ENCODE data around the gene PPFIBP1. TPM values are rescaled to one million over a fixed set of nuclear protein-coding genes. Genes with fewer than 3 reads are reported as not detected.
A peak's percentile ranks its signal among the peaks of the same experiment; 100 is the strongest.
"Not testable (repeated sequence)": the region's sequence is repeated elsewhere in the genome, so short reads cannot be mapped to it uniquely, and the experiment has no call there.

PPFIBP1 gene
- total RNA-seq, 1 donor from 2014 or later: 102 TPM

- DNase-seq: no peak
Observed at GRCh38 chr12:27593266-27593665, 69.3 kb downstream of the PPFIBP1 start.

DNA sequence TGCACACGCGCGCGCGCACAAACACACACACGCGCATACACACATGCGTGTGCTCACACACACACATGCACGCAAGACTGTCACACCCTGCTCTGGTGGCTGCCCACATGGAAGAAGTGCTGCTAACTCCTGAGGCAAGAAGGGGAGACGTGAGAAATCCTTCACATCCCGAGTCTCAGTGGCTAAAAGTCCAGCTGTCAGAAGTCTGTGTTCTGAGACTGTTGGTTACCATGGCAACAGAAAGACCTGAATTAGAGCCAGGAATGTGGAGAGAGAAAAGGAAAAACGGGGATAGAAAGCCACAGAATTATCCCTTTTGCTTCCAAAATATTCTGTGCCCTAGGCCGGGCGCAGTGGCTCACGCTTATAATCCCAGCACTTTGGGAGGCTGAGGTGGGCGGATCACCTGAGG, 71.2 kb downstream of the PPFIBP1 start:
- DNase-seq: peak; percentile 96

GRCh38 chr12:27598866-27599265, 74.9 kb downstream of the PPFIBP1 start:
- not testable (repeated sequence) for DNase-seq

GRCh38 chr12:27601056-27601828, 77.2 kb downstream of the PPFIBP1 start:
- DNase-seq: not testable (repeated sequence)

- DNase-seq: no peak
Observed at GRCh38 chr12:27602516-27602915, 78.5 kb downstream of the PPFIBP1 start.

DNA sequence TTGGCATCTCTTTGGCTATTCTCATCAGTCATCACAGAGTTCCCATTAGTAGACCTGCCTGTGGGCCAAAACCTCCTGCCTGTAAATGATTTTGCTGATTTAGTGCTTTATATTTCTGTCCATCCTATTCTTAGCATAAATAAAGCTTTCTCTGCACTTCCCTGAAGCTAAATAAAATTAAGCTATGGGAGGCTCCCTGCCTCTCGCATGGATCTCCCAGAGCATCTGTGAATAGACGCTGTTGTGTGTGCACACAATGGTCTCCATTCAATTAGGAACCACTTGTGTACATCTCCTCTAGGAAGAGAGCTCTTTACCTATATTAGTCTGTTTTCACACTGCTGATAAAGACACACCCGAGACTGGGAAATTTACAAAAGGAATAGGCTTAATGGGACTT, 80.4 kb downstream of the PPFIBP1 start:
- no peak for DNase-seq

GRCh38 chr12:27606986-27607385, 83.0 kb downstream of the PPFIBP1 start:
- DNase-seq: no peak

DNA sequence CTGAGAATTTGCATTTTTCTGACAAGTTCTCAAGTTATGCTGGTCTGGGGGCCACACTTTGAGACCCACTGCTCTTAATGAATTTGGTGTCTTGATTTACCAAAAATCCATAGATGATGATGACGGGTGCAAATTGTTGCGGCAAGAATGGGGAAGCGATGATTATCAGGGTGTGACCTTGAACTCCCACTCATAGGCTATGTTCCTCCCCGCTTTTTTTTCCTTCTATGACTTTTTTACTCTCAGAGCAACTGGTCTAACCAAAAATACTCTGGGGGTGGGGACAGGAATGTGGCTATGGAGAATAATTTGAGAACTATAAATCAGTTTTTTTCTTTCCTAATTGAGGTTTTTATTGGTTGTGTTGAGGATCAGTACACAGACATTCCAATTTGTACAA, 83.6 kb downstream of the PPFIBP1 start:
- no peak for DNase-seq

DNA sequence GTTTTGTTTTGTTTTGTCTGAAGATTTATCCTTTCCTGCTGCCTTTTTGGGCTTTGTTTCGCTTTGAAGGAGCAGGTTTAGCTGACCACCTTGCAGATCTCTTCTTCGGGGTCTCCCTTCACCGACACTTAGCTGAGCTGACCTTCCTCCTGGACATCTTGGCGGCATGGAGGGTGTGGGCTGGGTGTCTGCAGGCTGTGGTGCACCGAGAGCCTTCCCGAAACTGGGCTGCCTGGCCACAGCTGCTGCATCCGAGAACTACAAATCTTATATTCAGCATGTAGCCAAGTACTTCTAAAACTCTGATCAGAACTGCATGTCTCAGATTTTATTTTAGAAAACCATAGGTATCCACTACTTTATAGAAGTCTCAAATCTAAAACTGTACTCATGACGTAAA, 84.9 kb downstream of the PPFIBP1 start:
- DNase-seq: no peak

- DNase-seq: peak; percentile 47
Observed at GRCh38 chr12:27610374-27610773, 86.4 kb downstream of the PPFIBP1 start.

GRCh38 chr12:27614386-27614785, 90.4 kb downstream of the PPFIBP1 start:
- no peak for DNase-seq

DNA sequence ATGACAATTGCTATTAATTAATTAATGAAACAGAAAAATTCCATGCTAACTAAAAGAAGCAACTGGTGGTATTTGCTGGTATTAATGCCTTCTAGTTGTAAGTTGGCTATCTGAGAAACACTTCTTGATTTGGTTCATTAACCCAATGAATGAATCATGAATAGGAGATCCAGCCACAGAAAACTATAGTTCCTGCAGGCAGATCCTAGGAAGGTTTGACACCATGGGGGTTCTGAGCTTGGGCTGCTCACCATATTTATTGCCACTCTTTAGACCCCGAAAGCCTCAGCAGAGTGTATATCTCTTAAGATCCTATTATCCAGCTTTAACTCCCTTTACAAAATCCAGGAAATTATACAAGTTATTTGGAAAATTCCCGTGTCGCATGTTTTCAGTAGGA, 90.9 kb downstream of the PPFIBP1 start:
- DNase-seq: no peak

GRCh38 chr12:27615331-27615891, 91.4 kb downstream of the PPFIBP1 start:
- DNase-seq: peak; percentile 37

DNA sequence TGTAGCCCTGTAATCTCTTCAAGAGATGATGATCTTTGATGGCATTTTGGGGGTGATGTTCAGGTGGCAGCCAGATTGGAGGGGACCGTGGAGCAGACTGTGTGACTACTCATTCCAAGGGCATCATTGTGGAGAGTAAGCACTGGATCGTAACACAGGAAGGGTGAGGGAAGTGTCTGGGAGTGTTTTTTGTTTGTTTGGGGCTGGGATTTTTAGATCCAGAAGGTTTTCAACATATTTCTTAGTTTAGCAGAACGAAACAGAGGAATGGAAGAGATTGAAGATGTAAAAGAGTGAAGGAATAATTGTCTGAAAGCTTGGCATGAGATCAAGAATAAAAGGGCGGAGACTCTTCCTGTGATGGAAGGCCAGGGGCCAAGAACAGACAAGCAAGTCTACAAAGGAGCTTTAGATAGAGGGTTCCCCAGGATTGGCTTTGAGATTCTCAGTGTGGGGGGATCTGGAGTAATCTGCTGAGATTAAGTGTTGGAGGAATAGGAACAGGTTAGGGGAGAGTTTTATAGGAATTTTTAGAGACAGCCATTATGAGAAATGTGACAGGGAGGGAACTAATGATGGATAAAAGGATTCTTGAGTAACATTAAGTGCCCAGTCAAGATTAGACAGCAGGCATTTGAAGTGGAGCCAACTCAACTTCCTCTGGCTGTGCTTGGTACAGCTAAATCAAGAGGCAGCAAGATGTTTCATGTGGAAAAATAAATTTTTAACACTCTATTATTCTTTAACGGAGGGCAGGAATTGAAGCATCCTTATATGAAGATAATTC, 92.5 kb downstream of the PPFIBP1 start:
- no peak for DNase-seq

DNA sequence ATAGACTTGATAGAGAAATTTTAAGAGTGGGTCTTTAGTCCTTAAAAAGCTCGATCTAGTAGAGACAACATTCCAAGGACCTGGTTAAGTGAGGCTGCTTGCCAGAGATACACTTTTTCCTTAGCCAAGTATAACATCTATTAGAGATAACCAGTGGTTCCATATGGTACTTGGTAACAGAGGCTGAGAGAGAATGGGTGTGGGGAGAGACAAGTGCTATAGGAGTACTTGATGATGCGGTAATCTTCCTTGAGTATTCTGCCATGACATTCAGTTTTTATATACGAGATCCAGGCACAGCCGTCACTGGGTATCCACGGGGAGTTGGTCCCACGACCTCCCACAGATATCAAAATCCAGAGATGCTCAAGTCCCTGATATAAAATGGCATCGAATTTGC, 94.8 kb downstream of the PPFIBP1 start:
- DNase-seq: no peak

DNA sequence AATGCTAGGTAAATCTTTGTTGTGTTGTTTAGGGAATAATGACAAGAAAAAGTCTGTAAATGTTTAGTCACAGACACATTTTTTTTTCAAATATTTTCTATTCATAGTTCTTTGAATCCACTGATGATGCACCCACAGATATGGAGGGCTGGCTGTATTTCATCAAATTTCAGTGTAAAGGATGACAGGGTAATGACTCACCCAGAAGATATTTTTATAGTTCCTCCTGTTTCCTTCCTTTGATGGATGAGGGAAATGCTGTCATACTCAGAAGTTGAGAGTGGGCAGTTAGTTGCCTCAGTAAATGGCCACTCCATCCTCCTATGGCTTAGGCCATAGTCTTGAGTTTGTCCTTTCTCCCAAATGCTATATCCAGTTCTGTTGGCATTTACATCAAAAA, 95.3 kb downstream of the PPFIBP1 start:
- no peak for DNase-seq

- no peak for DNase-seq
Observed at GRCh38 chr12:27620121-27620520, 96.1 kb downstream of the PPFIBP1 start.

- no peak for DNase-seq
Observed at GRCh38 chr12:27622436-27623195, 98.6 kb downstream of the PPFIBP1 start.

GRCh38 chr12:27623645-27624044, 99.6 kb downstream of the PPFIBP1 start:
- no peak for DNase-seq

- no peak for DNase-seq
Observed at GRCh38 chr12:27624586-27624985, 100.6 kb downstream of the PPFIBP1 start.

DNA sequence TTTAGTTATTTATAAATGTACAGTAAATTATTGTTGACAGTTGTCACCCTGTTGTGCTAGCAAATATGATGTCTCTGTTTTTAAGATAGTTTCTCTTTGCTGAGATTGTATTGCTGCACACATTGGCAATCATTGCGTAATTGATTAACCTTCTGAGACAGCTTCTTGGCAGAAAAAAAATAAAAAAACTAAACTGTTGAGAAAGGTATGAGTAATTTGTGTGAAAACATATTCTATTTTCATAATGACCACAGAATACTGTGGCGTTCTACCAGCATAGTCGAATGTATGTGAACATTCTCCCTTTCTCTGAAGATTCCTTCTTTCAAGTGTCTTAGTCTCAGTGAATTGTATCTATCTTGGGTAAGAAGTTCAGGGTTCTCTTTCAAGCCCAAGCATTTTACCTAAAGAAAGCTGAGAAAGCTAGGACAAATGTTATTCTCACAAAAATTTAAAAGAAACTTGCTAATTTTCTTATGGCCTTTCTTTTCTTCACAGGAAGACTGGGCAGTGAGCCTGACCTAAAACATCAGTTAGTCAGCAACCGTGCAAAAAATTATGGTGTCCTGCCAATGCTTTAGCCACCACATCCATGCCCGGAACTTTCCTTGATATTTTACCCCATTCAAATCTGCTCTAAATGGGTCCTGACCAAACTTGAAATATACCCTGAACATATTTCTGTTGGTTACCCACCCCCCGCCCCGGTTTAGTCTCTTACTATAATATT, 103.3 kb downstream of the PPFIBP1 start:
- DNase-seq: no peak

Data from tongue (tissue), 2 donors.